Nephron (organoid): ENCODE data around the gene DLST.

Source experiments
- H3K27ac Mint-ChIP-seq, 3 experiments: 2 replicates each; pipeline ENCODE4 v1.8.0; 2020; ENCODE audit warnings: mixed read lengths in 3 of 3, mild to moderate bottlenecking in 2 of 3, moderate library complexity in 1 of 3
- H3K27me3 Mint-ChIP-seq: 2 replicates; pipeline ENCODE4 v1.8.0; 2021; ENCODE audit warnings: low read depth, mild to moderate bottlenecking, moderate library complexity, mixed read lengths
- H3K36me3 Mint-ChIP-seq: 2 replicates; pipeline ENCODE4 v1.8.0; 2020; ENCODE audit warnings: low read depth, mixed read lengths
- H3K4me1 Mint-ChIP-seq: 2 replicates; pipeline ENCODE4 v1.8.0; 2020; ENCODE audit warnings: mixed read lengths
- H3K4me3 Mint-ChIP-seq, 3 experiments: 2 replicates each; pipeline ENCODE4 v1.8.0; 2020; ENCODE audit warnings: mild to moderate bottlenecking in 3 of 3, mixed read lengths in 3 of 3, moderate library complexity in 2 of 3
- H3K9me3 Mint-ChIP-seq: 2 replicates; pipeline ENCODE4 v1.8.0; 2020; ENCODE audit warnings: mixed read lengths
- TF ChIP-seq, protein P1 (sequence below), 3 experiments: fragments of 200-600 bp; sonication (generic); IDR thresholded peaks; one replicate each; pipeline ENCODE4 v1.5.0; 2021; ENCODE audit warnings: antibody characterized with exemption in 3 of 3; ENCODE audit not compliant: unreplicated experiment in 3 of 3

The DLST gene

DNA sequence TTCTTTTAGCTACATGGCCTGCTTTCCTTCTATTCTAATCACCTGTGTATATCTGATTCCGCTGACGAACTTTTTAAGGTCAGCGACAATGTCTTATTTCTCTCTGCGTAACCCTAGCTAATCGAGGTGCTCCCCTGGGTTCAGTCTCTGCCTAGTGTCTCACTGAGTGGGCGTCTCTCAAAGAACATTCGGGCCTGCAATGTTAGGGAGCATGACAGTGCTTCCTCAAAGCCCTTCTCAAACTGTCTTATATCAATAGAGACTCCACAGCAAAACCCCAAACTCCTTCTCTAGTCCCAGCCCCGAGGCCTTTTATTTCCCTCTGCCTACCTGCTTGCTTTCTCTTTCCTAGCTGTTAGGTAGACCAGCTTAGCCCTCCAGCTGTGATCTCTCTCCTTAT is 55.0 kb downstream of the DLST start:
- peaks cover 4% of the 10 kb centered on the region for H3K36me3 Mint-ChIP-seq
- peak overlapping the region in 2 of 3 experiments; percentile 17 to 30 for H3K4me3 Mint-ChIP-seq
- peak overlapping the region in 1 of 3 experiments; percentile 1 for H3K27ac Mint-ChIP-seq

DNA sequence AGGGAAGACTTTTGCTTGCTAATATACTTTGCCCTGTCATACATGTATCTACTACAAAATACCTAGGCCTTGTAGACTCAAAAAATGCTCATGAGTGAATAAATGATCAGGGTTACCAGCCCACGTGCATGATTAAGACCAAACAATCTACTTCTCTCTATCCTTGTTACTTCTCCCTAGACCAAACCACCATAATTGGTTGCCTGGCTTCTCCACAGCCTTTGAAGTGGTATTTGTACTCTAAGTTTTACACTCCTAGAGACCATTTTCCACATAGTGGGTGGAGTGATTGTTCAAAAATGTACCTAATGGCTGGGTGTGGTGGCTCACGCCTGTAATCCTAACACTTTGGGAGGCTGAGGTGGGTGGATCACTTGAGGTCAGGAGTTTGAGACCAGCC is 55.5 kb downstream of the DLST start:
- Mint-ChIP-seq H3K27me3 (peaks cover 3% of the 10 kb centered on the region), H3K36me3 (peaks cover 6% of the 10 kb centered on the region), H3K27ac (peak overlapping the region in 1 of 3 experiments; percentile 1), H3K4me3 (no peak overlapping the region), H3K4me1 (peaks cover 76% of the 10 kb centered on the region), H3K9me3 (no peaks in the 10 kb centered on the region)
- TF ChIP-seq, protein P1, sequence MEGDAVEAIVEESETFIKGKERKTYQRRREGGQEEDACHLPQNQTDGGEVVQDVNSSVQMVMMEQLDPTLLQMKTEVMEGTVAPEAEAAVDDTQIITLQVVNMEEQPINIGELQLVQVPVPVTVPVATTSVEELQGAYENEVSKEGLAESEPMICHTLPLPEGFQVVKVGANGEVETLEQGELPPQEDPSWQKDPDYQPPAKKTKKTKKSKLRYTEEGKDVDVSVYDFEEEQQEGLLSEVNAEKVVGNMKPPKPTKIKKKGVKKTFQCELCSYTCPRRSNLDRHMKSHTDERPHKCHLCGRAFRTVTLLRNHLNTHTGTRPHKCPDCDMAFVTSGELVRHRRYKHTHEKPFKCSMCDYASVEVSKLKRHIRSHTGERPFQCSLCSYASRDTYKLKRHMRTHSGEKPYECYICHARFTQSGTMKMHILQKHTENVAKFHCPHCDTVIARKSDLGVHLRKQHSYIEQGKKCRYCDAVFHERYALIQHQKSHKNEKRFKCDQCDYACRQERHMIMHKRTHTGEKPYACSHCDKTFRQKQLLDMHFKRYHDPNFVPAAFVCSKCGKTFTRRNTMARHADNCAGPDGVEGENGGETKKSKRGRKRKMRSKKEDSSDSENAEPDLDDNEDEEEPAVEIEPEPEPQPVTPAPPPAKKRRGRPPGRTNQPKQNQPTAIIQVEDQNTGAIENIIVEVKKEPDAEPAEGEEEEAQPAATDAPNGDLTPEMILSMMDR (IDR thresholded peaks at IDR 0.05; ENCODE audit: unreplicated experiment in 3 of 3), result no peak

More for the DNA sequence above, 55.0 kb downstream of the DLST start:
- peaks cover 74% of the 10 kb centered on the region for H3K4me1 Mint-ChIP-seq
- TF ChIP-seq, protein P1 (IDR thresholded peaks at IDR 0.05; ENCODE audit: unreplicated experiment in 3 of 3), result no peak
- peaks cover 3% of the 10 kb centered on the region for H3K27me3 Mint-ChIP-seq
- H3K9me3 Mint-ChIP-seq, result no peaks in the 10 kb centered on the region

DNA sequence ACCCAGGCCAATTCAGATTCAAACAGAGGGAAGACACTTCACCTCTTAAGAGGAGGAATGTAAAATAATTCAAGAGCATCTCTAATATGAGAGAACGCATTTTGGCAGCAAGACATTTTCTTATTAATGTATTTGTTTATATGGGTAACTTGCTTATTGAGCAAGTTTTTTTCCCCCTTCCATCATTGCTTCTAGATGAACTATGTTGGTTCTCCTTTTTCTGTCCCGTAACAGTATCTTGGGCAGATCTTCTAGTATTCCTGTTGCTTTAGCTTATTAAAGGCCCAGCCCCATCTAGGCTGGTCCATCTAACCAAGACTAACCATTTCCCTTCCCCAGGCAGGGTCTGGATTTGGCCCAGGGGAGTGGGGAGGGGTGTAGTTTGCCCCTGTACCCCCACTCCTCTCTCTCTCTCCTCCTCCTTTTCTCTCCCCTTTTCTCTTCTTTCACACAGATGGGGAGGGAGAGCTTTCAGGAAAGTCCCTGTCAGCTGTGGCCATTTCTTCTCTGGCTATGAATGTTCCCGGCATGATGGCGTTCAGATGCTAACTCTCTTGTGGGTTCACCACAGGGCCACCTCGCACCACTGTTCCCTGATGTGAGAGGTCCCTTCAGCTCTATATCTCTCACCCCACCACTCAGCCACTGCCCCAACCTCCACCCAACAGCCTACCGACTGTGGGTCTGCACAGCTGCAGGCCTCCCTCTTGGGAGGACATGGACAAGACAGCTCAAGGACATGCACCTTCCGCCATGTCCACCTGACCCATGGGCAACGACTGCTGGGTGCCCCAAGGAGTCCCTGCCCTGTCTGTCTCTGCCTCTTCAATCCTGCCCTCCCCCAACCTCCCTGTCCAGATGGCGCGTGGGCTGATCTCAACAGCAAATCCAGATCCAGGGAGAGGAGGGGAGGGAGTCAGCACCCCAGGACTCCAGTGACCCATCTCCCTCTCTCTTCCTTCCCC is 57.1 kb downstream of the DLST start:
- Mint-ChIP-seq H3K36me3 (peaks cover 10% of the 10 kb centered on the region), H3K4me3 (no peak overlapping the region), H3K27ac (peak overlapping the region in 1 of 3 experiments; percentile 90), H3K9me3 (no peaks in the 10 kb centered on the region), H3K27me3 (peaks cover 3% of the 10 kb centered on the region), H3K4me1 (peaks cover 67% of the 10 kb centered on the region)
- TF ChIP-seq, protein P1 (IDR thresholded peaks at IDR 0.05; ENCODE audit: unreplicated experiment in 3 of 3), result no peak

DNA sequence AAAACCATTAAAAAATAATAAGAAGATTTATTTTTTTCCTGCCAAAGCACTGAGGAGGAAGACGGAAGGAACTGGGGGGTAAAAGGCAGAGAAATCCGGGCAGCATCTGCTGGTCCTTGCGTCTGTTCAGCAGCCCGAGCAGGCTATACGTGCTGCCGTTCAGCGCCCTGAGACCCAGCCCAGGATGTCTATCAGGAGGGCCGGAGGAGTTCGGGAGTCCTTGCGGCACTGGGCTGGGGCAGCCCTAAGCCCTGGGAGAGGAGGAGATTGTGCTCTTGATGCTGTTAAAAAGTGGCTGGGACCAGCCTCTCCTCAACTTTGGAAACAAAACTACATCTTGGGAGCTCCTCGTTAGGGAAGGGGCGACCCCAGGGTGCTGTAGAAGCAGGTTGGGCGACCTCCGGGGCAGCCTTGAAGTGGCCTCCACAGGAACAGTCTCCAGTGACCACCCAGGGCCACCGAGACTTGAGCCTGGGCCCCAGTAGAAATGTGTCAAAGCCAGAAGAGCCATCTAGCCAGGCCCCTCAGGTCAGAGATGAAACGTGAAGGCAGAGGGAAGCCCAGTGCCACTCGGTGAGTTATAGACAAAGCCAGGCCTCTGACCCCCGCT is 59.3 kb downstream of the DLST start:
- Mint-ChIP-seq H3K36me3 (peaks cover 10% of the 10 kb centered on the region), H3K9me3 (no peaks in the 10 kb centered on the region), H3K27me3 (peaks cover 3% of the 10 kb centered on the region), H3K4me1 (peaks cover 50% of the 10 kb centered on the region), H3K4me3 (no peak overlapping the region), H3K27ac (peak overlapping the region in 1 of 3 experiments; percentile 90)
- TF ChIP-seq, protein P1 (IDR thresholded peaks at IDR 0.05; ENCODE audit: unreplicated experiment in 3 of 3), result no peak

DNA sequence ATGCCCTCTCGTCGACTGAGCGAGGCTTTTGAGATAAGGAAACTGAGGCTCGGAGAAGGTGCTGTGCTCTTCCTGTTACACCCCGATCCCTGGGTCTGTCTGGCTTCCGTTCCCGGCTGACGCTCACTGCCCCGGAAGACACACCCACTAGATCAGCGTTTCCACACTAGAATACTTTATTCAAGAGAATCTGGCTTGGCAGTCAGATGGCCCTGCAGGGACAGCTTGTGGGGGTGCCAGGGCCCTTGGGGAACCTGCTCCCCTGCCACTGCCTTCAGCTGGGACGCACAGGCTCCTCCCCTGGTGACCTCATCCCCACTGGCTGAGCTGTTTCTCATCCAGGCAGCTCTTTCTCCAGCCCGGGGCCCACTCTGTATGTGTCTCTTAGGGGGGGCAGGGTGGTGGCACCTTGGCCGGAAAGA is 60.0 kb downstream of the DLST start:
- Mint-ChIP-seq H3K27me3 (peaks cover 3% of the 10 kb centered on the region), H3K27ac (peak overlapping the region; percentile 44 to 55 (median 53)), H3K36me3 (peaks cover 13% of the 10 kb centered on the region), H3K4me3 (no peak overlapping the region), H3K9me3 (no peaks in the 10 kb centered on the region), H3K4me1 (peaks cover 53% of the 10 kb centered on the region)
- TF ChIP-seq, protein P1 (IDR thresholded peaks at IDR 0.05; ENCODE audit: unreplicated experiment in 3 of 3), result no peak
